ENCODE results near the gene TRIM8.
"Not testable (repeated sequence)": the region's sequence is repeated elsewhere in the genome, so short reads cannot be mapped to it uniquely, and the experiment has no call there.

TRIM8 gene

GRCh38 chr10:102648889-102649796 lies 4.9 kb downstream of the TRIM8 start:
- peak in 1 of 2 donors; percentile 29 for DNase-seq (ENCODE audit: low read depth in 1 of 2, low spot score in 1 of 2)

GRCh38 chr10:102649797-102650654 lies 5.7 kb downstream of the TRIM8 start:
- DNase-seq (ENCODE audit: low read depth in 1 of 2, low spot score in 1 of 2): no peak

GRCh38 chr10:102650655-102651454 lies 6.6 kb downstream of the TRIM8 start:
- DNase-seq (ENCODE audit: low read depth in 1 of 2, low spot score in 1 of 2): no peak

- no peak for DNase-seq (ENCODE audit: low read depth in 1 of 2, low spot score in 1 of 2)
Measured at GRCh38 chr10:102651455-102652169, 7.3 kb downstream of the TRIM8 start.

- DNase-seq (ENCODE audit: low read depth in 1 of 2, low spot score in 1 of 2): no peak
Measured at GRCh38 chr10:102652170-102652916, 8.1 kb downstream of the TRIM8 start.

- no peak for DNase-seq (ENCODE audit: low read depth in 1 of 2, low spot score in 1 of 2)
Measured at GRCh38 chr10:102653060-102653459, 8.8 kb downstream of the TRIM8 start.

- no peak for DNase-seq (ENCODE audit: low read depth in 1 of 2, low spot score in 1 of 2)
Measured at GRCh38 chr10:102654566-102654965, 10.3 kb downstream of the TRIM8 start.

- no peak for DNase-seq (ENCODE audit: low read depth in 1 of 2, low spot score in 1 of 2)
Measured at GRCh38 chr10:102654969-102655368, 10.7 kb downstream of the TRIM8 start.

- no peak for DNase-seq (ENCODE audit: low read depth in 1 of 2, low spot score in 1 of 2)
Measured at GRCh38 chr10:102656026-102656425, 11.7 kb downstream of the TRIM8 start.

GRCh38 chr10:102656791-102657371 lies 12.6 kb downstream of the TRIM8 start:
- no peak for DNase-seq (ENCODE audit: low read depth in 1 of 2, low spot score in 1 of 2)

GRCh38 chr10:102657451-102657850 lies 13.2 kb downstream of the TRIM8 start:
- DNase-seq (ENCODE audit: low read depth in 1 of 2, low spot score in 1 of 2): no peak

GRCh38 chr10:102657984-102658724 lies 13.9 kb downstream of the TRIM8 start:
- no peak for DNase-seq (ENCODE audit: low read depth in 1 of 2, low spot score in 1 of 2)

- no peak for DNase-seq (ENCODE audit: low read depth in 1 of 2, low spot score in 1 of 2)
Measured at GRCh38 chr10:102658802-102659201, 14.5 kb downstream of the TRIM8 start.

- DNase-seq (ENCODE audit: low read depth in 1 of 2, low spot score in 1 of 2): peak; percentile 34 to 35
Measured at GRCh38 chr10:102660888-102661657, 16.8 kb downstream of the TRIM8 start.

- no peak for DNase-seq (ENCODE audit: low read depth in 1 of 2, low spot score in 1 of 2)
Measured at GRCh38 chr10:102661658-102662028, 17.4 kb downstream of the TRIM8 start.

- DNase-seq (ENCODE audit: low read depth in 1 of 2, low spot score in 1 of 2): no peak
Measured at GRCh38 chr10:102665904-102666509, 21.7 kb downstream of the TRIM8 start.

GRCh38 chr10:102667411-102667810 lies 23.1 kb downstream of the TRIM8 start:
- not testable (repeated sequence) for DNase-seq (ENCODE audit: low read depth in 1 of 2, low spot score in 1 of 2)

All from activated CD4-positive, alpha-beta T cell treated with anti-CD3 and anti-CD28 coated beads, Interleukin-2, amount 50 U/mL, for 24 hours (primary cell).